ENCODE results near the gene LIAS.

- no peak for TF ChIP-seq CTCF (IDR thresholded peaks at IDR 0.05)
- no peak for TF ChIP-seq POLR2A (IDR thresholded peaks at IDR 0.05)
Observed at GRCh38 chr4:39415678-39416283, 43.1 kb upstream of the LIAS start.

Measured in testis (tissue), 2 donors.